ENCODE results near the gene ATM.

The ATM gene

GRCh38 chr11:108222574-108223347, at the start of gene ATM, which contains the start of gene NPAT:
TSS of gene ATM (plus strand) at chr11:108223067. CDS start at chr11:108227625, 4,558 bp downstream.
TSS of gene NPAT (minus strand) at chr11:108222638. CDS start at chr11:108222536, 102 bp downstream.
- DNase-seq (ENCODE audit: low read depth): peak; percentile 97

- no peak for DNase-seq (ENCODE audit: low read depth)
Observed at GRCh38 chr11:108177570-108177969, 45.3 kb upstream of the ATM start.

GRCh38 chr11:108193725-108194124, 29.1 kb upstream of the ATM start:
- no peak for DNase-seq (ENCODE audit: low read depth)

- DNase-seq (ENCODE audit: low read depth): no peak
Observed at GRCh38 chr11:108196901-108197300, 26.0 kb upstream of the ATM start.

GRCh38 chr11:108197351-108197750, 25.5 kb upstream of the ATM start:
- DNase-seq (ENCODE audit: low read depth): no peak

- no peak for DNase-seq (ENCODE audit: low read depth)
Observed at GRCh38 chr11:108198833-108199232, 24.0 kb upstream of the ATM start.

- DNase-seq (ENCODE audit: low read depth): no peak
Observed at GRCh38 chr11:108199446-108200321, 23.2 kb upstream of the ATM start.

GRCh38 chr11:108203075-108203474, 19.8 kb upstream of the ATM start:
- no peak for DNase-seq (ENCODE audit: low read depth)

GRCh38 chr11:108204376-108204775, 18.5 kb upstream of the ATM start:
- DNase-seq (ENCODE audit: low read depth): no peak

- DNase-seq (ENCODE audit: low read depth): no peak
Observed at GRCh38 chr11:108204929-108205499, 17.9 kb upstream of the ATM start.

GRCh38 chr11:108206171-108206570, 16.7 kb upstream of the ATM start:
- DNase-seq (ENCODE audit: low read depth): no peak

- DNase-seq (ENCODE audit: low read depth): no peak
Observed at GRCh38 chr11:108206969-108207682, 15.7 kb upstream of the ATM start.

GRCh38 chr11:108207683-108208060, 15.2 kb upstream of the ATM start:
- DNase-seq (ENCODE audit: low read depth): no peak

GRCh38 chr11:108210441-108210840, 12.4 kb upstream of the ATM start:
- DNase-seq (ENCODE audit: low read depth): no peak

- DNase-seq (ENCODE audit: low read depth): no peak
Observed at GRCh38 chr11:108213784-108214183, 9.1 kb upstream of the ATM start.

GRCh38 chr11:108216988-108217387, 5.9 kb upstream of the ATM start:
- DNase-seq (ENCODE audit: low read depth): no peak

- no peak for DNase-seq (ENCODE audit: low read depth)
Observed at GRCh38 chr11:108218455-108218854, 4.4 kb upstream of the ATM start.

- no peak for DNase-seq (ENCODE audit: low read depth)
Observed at GRCh38 chr11:108218912-108219783, 3.7 kb upstream of the ATM start.

- DNase-seq (ENCODE audit: low read depth): no peak
Observed at GRCh38 chr11:108220721-108221336, 2.0 kb upstream of the ATM start.

- no peak for DNase-seq (ENCODE audit: low read depth)
Observed at GRCh38 chr11:108221371-108221770, 1.5 kb upstream of the ATM start.

All from stimulated activated CD8-positive, alpha-beta memory T cell treated with anti-CD3 and anti-CD28 coated beads, Interleukin-15, amount 100 ng/mL, for 1 hour (primary cell).